ENCODE data around the gene TMOD1.

TMOD1 gene

DNA sequence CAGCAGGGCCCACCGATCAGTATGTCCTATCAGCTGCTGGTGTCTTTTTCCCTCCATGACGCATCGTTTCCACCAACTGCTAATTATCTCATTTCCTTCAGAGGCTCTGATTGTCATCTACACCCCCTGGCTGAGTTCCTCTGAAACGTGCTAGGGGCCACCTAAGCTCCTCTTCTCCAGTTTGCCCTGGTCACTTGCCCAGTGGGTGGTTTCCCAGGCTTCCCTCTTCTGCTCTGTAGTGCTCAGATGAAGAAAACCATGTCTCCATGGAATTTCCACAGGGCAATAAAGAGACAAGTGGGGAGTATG is 66.4 kb downstream of the TMOD1 start:
- no peak for FAIRE-seq
- DNase-seq (ENCODE audit: insufficient read length, low spot score) = no peak
- TF ChIP-seq, protein P1, sequence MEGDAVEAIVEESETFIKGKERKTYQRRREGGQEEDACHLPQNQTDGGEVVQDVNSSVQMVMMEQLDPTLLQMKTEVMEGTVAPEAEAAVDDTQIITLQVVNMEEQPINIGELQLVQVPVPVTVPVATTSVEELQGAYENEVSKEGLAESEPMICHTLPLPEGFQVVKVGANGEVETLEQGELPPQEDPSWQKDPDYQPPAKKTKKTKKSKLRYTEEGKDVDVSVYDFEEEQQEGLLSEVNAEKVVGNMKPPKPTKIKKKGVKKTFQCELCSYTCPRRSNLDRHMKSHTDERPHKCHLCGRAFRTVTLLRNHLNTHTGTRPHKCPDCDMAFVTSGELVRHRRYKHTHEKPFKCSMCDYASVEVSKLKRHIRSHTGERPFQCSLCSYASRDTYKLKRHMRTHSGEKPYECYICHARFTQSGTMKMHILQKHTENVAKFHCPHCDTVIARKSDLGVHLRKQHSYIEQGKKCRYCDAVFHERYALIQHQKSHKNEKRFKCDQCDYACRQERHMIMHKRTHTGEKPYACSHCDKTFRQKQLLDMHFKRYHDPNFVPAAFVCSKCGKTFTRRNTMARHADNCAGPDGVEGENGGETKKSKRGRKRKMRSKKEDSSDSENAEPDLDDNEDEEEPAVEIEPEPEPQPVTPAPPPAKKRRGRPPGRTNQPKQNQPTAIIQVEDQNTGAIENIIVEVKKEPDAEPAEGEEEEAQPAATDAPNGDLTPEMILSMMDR (IDR thresholded peaks at IDR 0.05; ENCODE audit: insufficient read depth, missing control alignments) = no peak

DNA sequence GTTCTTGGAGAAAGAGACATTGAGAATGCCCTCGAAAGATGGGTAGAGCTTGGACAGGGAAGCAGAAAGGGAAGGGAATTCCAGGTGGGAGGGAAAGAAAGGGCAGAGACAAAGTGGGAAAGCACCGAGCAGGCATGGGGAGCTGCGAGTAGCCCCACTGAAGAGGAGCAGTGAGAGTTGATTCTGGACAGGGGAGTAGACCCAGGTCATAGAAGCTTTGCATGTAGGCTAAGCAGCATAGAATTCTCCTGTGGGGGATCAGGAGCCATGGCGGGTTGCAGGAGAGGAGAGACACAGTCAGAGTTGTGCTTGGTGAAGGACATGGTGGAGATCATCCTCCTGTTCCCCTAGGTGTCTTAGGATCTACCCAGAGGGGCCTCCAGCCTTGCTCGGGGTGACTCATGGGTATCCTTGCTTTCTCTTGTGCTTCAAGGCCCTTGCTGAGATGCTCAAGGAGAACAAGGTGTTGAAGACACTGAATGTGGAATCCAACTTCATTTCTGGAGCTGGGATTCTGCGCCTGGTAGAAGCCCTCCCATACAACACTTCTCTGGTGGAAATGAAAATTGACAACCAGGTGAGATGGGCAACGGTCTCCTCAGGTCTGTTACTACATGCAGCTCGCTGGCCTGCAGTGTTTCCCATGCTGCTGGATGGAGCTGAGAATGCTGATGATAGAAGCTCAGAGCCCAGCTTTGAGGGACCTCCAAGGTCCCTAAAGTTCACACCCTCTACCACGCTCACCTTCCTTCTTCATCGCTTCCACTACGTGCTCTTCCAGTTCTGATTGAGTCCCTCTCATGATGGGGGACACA is 67.2 kb downstream of the TMOD1 start:
- TF ChIP-seq, protein P1 (IDR thresholded peaks at IDR 0.05; ENCODE audit: insufficient read depth, missing control alignments) = no peak
- FAIRE-seq = no peak

DNA sequence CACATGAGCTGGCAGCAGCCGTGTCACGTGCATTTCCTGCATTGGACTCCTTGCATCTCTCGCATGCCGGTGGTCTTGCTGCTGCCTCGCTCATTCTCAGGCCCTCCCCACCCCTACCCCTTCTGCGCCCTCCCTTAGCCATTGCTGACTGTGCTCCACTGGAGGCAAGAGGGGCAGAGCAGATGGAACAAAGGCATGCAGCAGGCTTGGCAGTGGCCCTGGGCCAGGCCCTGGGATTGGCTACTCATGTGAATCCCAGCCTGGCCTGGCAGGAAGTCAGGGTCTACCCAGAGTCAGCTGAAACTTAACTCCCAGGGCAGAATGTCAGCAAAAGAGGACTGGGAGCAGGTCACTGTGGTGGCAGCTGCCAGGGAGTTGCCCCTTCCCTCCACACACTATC is 69.4 kb downstream of the TMOD1 start:
- no peak for FAIRE-seq
- TF ChIP-seq, protein P1 (IDR thresholded peaks at IDR 0.05; ENCODE audit: insufficient read depth, missing control alignments) = no peak
- DNase-seq (ENCODE audit: insufficient read length, low spot score) = no peak

More for the DNA sequence above, 67.2 kb downstream of the TMOD1 start:
- no peak for DNase-seq (ENCODE audit: insufficient read length, low spot score)

DNA sequence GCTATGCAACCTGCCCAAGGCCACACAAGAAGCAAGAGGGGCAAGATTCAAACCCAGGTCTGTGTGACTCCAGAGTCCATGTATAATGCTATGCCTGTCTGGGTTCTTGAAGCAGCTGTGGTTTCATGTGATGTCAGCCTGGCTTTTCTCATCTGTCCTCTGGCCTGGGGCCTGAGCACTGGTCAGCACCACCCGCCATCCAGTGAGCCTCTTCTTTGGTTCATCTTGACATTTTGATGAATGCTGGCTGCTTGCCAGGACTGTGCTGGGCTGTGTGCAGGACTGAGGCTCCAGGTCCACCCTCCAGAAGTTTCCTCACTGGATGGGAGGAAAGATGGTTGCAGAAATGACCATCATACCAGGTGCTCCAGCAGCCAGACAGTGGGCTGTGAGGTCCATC is 70.2 kb downstream of the TMOD1 start:
- TF ChIP-seq, protein P1 (IDR thresholded peaks at IDR 0.05; ENCODE audit: insufficient read depth, missing control alignments) = no peak
- no peak for FAIRE-seq
- DNase-seq (ENCODE audit: insufficient read length, low spot score) = no peak

DNA sequence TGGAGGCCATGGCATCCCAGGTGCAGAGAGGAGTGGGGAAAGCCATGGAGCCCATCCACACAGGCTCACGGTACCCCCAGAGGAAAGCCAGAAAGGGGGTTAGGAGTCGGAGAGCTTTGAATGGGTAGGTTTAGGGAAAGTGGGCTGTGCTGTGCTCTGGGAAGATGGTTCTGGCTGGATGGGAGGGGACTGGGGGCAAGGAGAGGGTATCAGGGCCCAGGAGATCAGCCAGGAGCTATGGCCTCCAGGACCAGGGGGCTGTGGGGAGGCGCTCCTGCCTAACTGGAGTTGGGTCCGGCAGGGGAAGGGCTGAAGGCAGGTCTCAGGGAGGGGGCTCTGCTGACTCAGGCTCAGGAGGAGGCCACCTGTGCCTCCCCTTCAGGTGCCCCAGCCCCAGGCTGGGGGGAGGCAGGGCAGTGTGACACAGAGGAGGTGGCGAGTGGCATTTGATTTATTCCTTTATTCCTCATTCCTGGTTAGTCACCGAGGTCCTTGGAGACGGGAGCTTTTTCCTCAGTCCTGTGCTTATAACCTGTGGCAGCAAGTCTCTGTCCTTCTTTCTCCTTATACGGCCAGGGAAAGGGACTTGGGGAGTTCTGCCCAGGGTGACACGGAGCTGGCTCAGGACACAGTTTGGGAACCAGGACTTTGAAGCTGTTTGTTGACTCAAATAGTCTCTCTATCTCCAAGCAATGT is 70.9 kb downstream of the TMOD1 start:
- FAIRE-seq = no peak
- no peak for DNase-seq (ENCODE audit: insufficient read length, low spot score)
- TF ChIP-seq, protein P1 (IDR thresholded peaks at IDR 0.05; ENCODE audit: insufficient read depth, missing control alignments) = no peak

DNA sequence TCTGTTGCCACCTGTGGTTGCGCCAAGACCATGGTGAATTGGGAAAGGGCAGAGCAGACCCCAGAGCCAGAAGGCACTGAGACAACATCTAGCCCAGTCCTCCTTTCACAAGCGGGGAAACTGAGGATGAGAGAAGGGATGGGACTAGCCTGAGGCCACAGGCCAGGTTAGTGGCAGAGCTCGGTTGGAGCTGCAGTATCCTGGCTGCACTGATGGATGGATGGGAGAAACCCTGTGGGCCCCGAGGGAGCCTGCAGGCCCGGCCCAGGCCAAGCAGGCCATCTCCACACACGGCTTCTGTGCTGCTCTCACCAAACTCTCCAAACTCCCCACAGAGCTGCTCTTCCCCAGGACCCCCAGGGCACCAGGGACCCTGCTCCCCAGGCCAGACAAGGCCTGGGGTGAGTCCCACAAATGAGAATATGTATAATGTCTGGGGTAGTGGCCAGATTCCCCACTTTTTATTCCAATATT is 71.5 kb downstream of the TMOD1 start:
- no peak for FAIRE-seq
- no peak for DNase-seq (ENCODE audit: insufficient read length, low spot score)
- TF ChIP-seq, protein P1 (IDR thresholded peaks at IDR 0.05; ENCODE audit: insufficient read depth, missing control alignments) = no peak
